HG02870 (cell line): ENCODE measurements around the gene MINDY3.
"Not testable (repeated sequence)": the region's sequence is repeated elsewhere in the genome, so short reads cannot be mapped to it uniquely, and the experiment has no call there.

Experiments used
- ATAC-seq: cut with Tn5 transposase; IDR thresholded peaks from one replicate; pipeline ENCODE4 v1.9.1; 2021; ENCODE audit warnings: mild to moderate bottlenecking, moderate library complexity; ENCODE audit not compliant: unreplicated experiment

Gene MINDY3

DNA sequence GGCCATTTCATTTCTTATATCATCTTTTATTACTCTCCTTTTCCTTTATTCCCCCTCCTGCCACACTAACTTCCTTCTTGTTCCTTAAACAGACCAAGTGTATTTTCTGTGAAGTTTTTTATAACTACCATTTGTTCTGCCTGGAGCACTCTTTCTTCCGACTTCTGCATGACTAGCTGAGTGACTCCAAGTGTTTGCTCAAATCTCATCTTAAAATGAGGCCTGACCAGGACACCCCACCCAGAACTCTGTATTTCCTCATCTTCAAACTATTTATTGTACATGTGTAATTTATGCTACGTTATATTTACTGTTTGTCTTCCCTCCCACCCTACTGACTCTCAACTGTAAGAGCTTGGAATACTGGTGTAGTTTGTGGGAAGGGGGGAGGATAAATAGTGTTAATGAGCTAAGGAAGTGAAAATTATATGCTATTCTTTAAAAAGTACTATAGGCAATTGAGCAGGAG, 3.2 kb downstream of the MINDY3 start:
- ATAC-seq = no peak

GRCh38 chr10:15856328-15857015, 3.8 kb downstream of the MINDY3 start:
- ATAC-seq = no peak

DNA sequence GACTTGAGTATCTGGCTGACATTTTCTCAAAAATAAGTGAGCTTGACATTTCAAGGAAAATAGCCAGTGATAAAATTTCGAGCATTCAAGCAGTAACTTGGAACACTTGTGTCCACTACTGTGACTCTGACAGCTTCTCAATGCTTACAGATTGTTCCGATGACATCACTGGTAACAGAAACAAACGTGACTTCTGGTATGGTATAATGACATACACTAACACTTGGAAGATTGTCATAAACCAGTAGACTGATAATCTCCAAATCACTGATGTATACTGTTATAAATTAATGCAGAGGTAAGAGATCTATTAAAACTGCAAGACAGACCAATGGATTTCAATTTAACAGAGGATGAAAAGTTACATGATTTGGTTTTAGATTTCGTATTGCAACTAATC, 6.5 kb downstream of the MINDY3 start:
- no peak for ATAC-seq

DNA sequence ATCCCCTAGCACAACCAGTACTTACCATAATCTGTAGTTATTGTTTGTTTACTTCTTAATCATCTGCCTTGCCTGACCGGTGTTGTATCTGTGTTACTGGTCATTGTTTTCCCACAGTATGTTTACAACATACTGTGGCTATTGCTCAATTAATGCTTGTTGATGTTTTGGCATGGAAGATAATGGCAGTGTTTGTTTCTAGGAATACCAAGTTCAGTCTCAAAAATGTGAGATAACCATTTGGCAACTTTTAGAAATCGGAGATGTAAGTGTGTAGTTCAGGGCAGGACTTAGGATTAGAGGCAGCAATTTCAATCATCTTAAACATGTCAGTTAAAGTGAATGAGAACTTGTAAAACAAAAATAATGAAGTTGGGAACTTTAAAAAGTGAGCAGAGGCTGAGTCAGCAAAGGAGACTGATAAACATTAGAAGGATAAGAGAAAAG, 8.2 kb downstream of the MINDY3 start:
- no peak for ATAC-seq

DNA sequence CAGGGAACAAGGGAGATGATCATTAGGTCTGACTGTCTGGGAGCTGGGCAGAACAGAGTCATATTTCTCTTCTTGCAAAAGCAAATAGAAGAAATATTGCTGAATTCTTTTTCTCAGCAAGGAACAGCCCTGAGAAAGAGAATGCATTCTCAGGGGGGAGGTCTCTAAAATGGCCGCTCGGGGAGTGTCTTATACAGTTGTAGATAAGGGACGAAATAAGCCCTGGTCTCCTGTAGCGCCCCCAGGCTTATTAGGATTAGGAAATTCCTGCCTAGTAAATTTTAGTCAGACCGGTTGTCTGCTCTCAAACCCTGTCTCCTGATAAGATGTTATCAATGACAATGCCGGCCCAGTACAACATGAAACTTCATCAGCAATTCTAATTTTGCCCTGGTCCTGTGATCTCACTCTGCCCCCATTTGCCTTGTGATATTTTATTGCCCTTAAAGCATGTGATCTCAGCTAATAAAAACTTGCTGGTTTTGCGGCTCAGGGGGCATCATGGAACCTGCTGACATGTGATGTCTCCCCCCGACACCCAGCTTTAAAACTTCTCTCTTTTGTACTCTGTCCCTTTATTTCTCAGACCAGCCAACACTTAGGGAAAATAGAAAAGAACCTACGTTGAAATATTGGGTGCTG, 9.8 kb downstream of the MINDY3 start:
- not testable (repeated sequence) for ATAC-seq

DNA sequence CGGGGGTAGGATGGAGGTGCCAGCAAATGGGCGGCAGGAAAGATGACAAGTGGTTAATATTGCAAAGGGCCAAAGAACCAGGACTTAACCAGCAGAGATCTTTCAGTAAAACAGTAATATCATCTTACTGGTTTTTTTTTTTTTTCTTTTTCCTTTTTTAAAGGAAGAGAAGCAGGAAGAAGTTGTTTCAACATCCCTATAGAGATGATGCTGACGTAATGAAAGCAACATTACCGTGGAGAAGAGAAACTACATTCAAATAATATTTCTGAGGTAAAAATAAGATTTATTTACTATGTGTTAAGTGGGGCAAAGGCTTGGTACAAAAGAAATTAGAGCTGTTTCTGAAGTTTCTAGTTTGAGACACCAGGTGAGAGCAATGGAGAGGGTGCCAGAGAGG, 11.0 kb downstream of the MINDY3 start:
- no peak for ATAC-seq

GRCh38 chr10:15847481-15847880, 12.8 kb downstream of the MINDY3 start:
- no peak for ATAC-seq

DNA sequence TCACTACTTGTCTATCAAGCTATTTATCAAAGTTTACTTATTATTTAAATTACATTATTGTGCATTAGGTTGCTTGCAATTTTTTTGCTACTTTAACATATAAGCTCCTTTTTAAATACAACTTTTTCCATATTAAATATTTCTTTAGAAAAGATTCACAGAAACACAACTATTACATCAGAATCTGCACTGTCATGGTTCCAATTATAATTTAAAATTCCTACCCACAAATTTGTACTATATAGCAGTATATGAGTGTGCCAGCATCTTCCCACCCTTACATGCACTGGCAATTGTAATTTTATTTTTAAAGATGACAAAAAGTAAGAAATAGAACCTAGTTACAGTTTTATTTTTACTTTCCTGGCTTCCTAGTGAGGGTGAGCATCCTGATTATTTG, 15.8 kb downstream of the MINDY3 start:
- no peak for ATAC-seq

DNA sequence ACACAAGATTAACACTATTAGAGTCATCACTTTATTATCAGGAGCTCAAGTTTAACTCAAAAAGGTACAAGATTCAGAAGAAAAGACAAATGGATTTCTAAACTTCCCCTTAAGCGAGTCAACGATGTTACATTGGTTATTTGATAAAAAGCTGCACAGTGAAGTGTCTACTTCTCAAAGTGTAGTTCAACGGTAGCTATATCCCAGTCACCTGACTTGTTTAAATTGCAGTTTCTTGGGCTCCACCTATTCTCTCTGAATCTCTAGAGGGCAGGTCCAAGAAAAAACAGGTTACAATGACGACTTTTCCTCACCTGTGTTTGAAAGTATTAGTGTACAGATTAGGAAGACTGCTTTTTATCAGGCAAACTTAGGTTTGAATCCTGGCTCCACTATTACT, 16.6 kb downstream of the MINDY3 start:
- no peak for ATAC-seq

GRCh38 chr10:15842556-15843169, 17.6 kb downstream of the MINDY3 start:
- ATAC-seq = no peak

- ATAC-seq = no peak
Measured at GRCh38 chr10:15841696-15842095, 18.6 kb downstream of the MINDY3 start.

DNA sequence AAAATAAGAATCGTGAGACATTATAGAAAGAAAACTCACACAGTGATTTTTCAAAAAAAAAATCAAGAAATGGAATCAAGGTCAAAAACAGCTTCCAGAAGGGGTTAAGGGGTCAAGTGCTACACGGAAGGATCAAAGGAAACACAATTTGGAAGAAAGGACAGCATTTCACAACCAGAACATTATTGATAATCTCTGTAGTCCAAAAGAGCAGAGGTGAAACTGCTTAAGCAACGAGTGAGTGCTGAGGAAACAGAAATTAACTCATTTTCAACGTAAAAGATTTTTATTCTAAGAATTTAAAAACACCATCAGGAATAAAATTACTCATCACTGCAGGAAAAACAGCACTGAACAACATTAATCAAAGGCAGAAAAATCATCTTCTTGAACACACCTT, 23.5 kb downstream of the MINDY3 start:
- ATAC-seq = no peak

DNA sequence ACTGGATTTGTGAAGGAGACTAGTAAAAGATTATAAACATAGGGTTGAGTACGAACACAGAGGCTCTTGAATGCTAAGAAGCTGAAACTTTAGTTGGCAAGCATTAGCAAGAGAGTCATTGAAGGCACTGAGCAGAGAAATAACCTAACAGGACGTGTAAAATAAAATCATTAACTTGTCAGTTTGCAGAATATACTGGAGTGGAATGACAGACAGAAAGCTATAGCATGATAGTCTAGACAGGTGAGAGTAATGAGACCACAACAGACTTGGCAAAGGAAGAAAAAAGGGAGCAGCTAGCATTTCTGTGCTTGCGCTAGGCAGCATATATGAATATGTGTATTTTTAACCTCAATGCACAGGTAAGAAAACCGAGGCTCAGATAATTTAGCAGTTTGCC, 30.8 kb downstream of the MINDY3 start:
- no peak for ATAC-seq

DNA sequence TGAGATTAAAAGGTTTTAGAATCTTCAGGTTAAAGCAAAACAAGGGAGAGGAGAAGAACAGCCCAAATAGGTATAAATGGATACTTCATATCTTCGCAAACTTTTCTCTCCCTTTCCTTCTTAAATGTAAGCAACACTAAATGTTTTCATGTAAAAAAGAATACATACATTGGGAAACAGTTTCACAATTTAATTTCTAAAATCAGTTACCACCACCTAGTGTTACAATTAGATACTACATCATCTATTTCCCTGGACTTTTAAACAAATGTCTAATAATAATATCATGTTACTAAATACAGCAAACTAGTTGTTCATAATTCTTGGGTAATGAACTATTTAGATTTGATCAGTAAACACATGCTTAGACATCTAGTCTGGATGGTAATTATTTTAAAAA, 35.8 kb downstream of the MINDY3 start:
- no peak for ATAC-seq

GRCh38 chr10:15822131-15822530, 38.2 kb downstream of the MINDY3 start:
- ATAC-seq = no peak

GRCh38 chr10:15821046-15821683, 39.1 kb downstream of the MINDY3 start:
- ATAC-seq = no peak

GRCh38 chr10:15817409-15818046, 42.8 kb downstream of the MINDY3 start:
- ATAC-seq = peak; percentile 50

GRCh38 chr10:15815242-15815885, 44.9 kb downstream of the MINDY3 start:
- no peak for ATAC-seq

DNA sequence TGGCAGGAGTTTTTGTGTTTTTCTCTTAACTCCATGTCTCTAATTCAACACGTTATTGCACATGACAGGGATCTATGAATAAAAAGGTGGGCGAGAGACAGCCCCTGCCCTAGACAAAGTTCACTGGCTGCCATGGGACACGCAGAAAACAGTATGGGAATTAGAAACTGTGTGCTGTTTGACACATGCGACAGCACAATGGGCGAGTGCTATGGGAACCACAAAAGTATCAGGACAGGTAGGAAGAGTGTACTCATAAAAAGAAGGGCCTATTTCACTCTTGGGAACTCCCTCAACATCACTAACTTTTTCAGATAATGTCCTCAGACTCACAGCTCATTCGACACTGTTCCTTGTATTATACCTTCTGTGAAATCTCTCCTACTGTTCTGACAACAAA, 45.7 kb downstream of the MINDY3 start:
- peak; percentile 82 for ATAC-seq

DNA sequence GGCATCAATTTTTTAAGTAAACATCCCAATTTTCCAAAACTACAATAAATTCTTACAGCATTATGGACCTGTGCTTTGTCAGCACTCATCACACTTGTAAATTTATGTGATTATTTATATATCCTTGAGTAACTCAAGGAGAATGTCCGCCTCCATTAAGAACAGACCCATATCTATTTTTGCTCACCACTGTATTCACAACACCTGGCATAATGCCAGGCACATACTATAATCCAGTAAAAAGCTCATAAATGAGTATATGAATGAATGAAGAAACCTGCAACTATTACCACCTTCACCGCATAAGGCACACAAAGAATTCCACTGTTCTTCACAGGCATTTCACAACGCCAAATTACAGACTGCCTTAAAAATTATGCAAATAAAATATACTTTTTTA, 46.9 kb downstream of the MINDY3 start:
- no peak for ATAC-seq

GRCh38 chr10:15809450-15809849, 50.9 kb downstream of the MINDY3 start:
- ATAC-seq = no peak
